ENCODE results near the gene GYPA.
"Not testable (repeated sequence)": the region's sequence is repeated elsewhere in the genome, so short reads cannot be mapped to it uniquely, and the experiment has no call there.

Gene GYPA

GRCh38 chr4:144129336-144129875 is 11.1 kb downstream of the GYPA start:
- in situ Hi-C loops (cut with MboI; ENCODE audit: low sequenced_read_pairs): not testable (repeated sequence)

- in situ Hi-C loops (cut with MboI; ENCODE audit: low sequenced_read_pairs): not testable (repeated sequence)
These were observed 11.7 kb downstream of the GYPA start for GRCh38 chr4:144128709-144129320.

GRCh38 chr4:144125109-144125508 is 15.4 kb downstream of the GYPA start:
- in situ Hi-C loops (cut with MboI; ENCODE audit: low sequenced_read_pairs): not testable (repeated sequence)

- in situ Hi-C loops (cut with MboI; ENCODE audit: low sequenced_read_pairs): not testable (repeated sequence)
These were observed 16.4 kb downstream of the GYPA start for GRCh38 chr4:144123982-144124635.

GRCh38 chr4:144123269-144123668 is 17.2 kb downstream of the GYPA start:
- in situ Hi-C loops (cut with MboI; ENCODE audit: low sequenced_read_pairs): not testable (repeated sequence)

- in situ Hi-C loops (cut with MboI; ENCODE audit: low sequenced_read_pairs): not testable (repeated sequence)
These were observed 20.8 kb downstream of the GYPA start for GRCh38 chr4:144119752-144120151.

GRCh38 chr4:144115519-144115918 is 25.0 kb downstream of the GYPA start:
- in situ Hi-C loops (cut with MboI; ENCODE audit: low sequenced_read_pairs): no loop called here

GRCh38 chr4:144113546-144113945 is 27.0 kb downstream of the GYPA start:
- in situ Hi-C loops (cut with MboI; ENCODE audit: low sequenced_read_pairs): no loop called here

- in situ Hi-C loops (cut with MboI; ENCODE audit: low sequenced_read_pairs): no loop called here
These were observed 35.9 kb downstream of the GYPA start for GRCh38 chr4:144104509-144105130.

GRCh38 chr4:144097776-144098175 is 42.7 kb downstream of the GYPA start:
- in situ Hi-C loops (cut with MboI; ENCODE audit: low sequenced_read_pairs): not testable (repeated sequence)

GRCh38 chr4:144093995-144094394 is 46.5 kb downstream of the GYPA start:
- in situ Hi-C loops (cut with MboI; ENCODE audit: low sequenced_read_pairs): not testable (repeated sequence)

- in situ Hi-C loops (cut with MboI; ENCODE audit: low sequenced_read_pairs): not testable (repeated sequence)
These were observed 49.3 kb downstream of the GYPA start for GRCh38 chr4:144091181-144091580.

- in situ Hi-C loops (cut with MboI; ENCODE audit: low sequenced_read_pairs): no loop called here
These were observed 49.8 kb downstream of the GYPA start for GRCh38 chr4:144090744-144091143.

GRCh38 chr4:144082053-144082452 is 58.5 kb downstream of the GYPA start:
- in situ Hi-C loops (cut with MboI; ENCODE audit: low sequenced_read_pairs): not testable (repeated sequence)

- in situ Hi-C loops (cut with MboI; ENCODE audit: low sequenced_read_pairs): not testable (repeated sequence)
These were observed 60.4 kb downstream of the GYPA start for GRCh38 chr4:144080135-144080534.

- in situ Hi-C loops (cut with MboI; ENCODE audit: low sequenced_read_pairs): not testable (repeated sequence)
These were observed 61.8 kb downstream of the GYPA start for GRCh38 chr4:144078746-144079145.

GRCh38 chr4:144061556-144061955 is 79.0 kb downstream of the GYPA start:
- in situ Hi-C loops (cut with MboI; ENCODE audit: low sequenced_read_pairs): not testable (repeated sequence)

GRCh38 chr4:144060234-144060859 is 80.2 kb downstream of the GYPA start:
- in situ Hi-C loops (cut with MboI; ENCODE audit: low sequenced_read_pairs): not testable (repeated sequence)

Measured in HL-60/S4 treated with retinoic acid at 250 ng/mL for 4 days and 3 days (cell line).